ENCODE data around the gene ADGRF4. TPM values are rescaled to one million over a fixed set of nuclear protein-coding genes. Genes with fewer than 3 reads are reported as not detected.

ADGRF4 gene
- polyA plus RNA-seq, 1 experiment, result 0.04 TPM

GRCh38 chr6:47677381-47678100 is 20.8 kb upstream of the ADGRF4 start:
- H3K27me3 ChIP-seq (ENCODE audit: control insufficient read depth, insufficient read depth, low read length), result no peaks in the 10 kb centered on the region
- no peak overlapping the region for H3K4me3 ChIP-seq (ENCODE audit: low read depth, low read length)
- POLR2A ChIA-PET, result no interaction called here
- no peaks in the 10 kb centered on the region for H3K36me3 ChIP-seq (ENCODE audit: control insufficient read depth, insufficient read depth, low read length)
- CTCF ChIA-PET, result no interaction called here
- DNase-seq (ENCODE audit: low read depth), result no peak
- no peak for TF ChIP-seq CTCF (IDR thresholded peaks at IDR 0.05; ENCODE audit: insufficient read depth, low read depth, low read length)

- TF ChIP-seq CTCF (IDR thresholded peaks at IDR 0.05; ENCODE audit: insufficient read depth, low read depth, low read length), result no peak
- H3K4me3 ChIP-seq (ENCODE audit: low read depth, low read length), result no peak overlapping the region
- CTCF ChIA-PET, result no interaction called here
Measured at GRCh38 chr6:47678739-47679138, 19.6 kb upstream of the ADGRF4 start.

GRCh38 chr6:47679322-47679906 is 19.0 kb upstream of the ADGRF4 start:
- Histone ChIP-seq H3K36me3 (ENCODE audit: control insufficient read depth, insufficient read depth, low read length) (no peaks in the 10 kb centered on the region), H3K27me3 (ENCODE audit: control insufficient read depth, insufficient read depth, low read length) (no peaks in the 10 kb centered on the region), H3K4me3 (ENCODE audit: low read depth, low read length) (no peak overlapping the region)
- no peak for TF ChIP-seq CTCF (IDR thresholded peaks at IDR 0.05; ENCODE audit: insufficient read depth, low read depth, low read length)
- ChIA-PET POLR2A (no interaction called here), CTCF (no interaction called here)
- no peak for DNase-seq (ENCODE audit: low read depth)

More at GRCh38 chr6:47678739-47679138, 19.6 kb upstream of the ADGRF4 start:
- H3K36me3 ChIP-seq (ENCODE audit: control insufficient read depth, insufficient read depth, low read length), result no peaks in the 10 kb centered on the region
- POLR2A ChIA-PET, result no interaction called here
- no peaks in the 10 kb centered on the region for H3K27me3 ChIP-seq (ENCODE audit: control insufficient read depth, insufficient read depth, low read length)
- DNase-seq (ENCODE audit: low read depth), result no peak

- ChIA-PET POLR2A (no interaction called here), CTCF (no interaction called here)
- Histone ChIP-seq H3K36me3 (ENCODE audit: control insufficient read depth, insufficient read depth, low read length) (no peaks in the 10 kb centered on the region), H3K4me3 (ENCODE audit: low read depth, low read length) (no peak overlapping the region), H3K27me3 (ENCODE audit: control insufficient read depth, insufficient read depth, low read length) (no peaks in the 10 kb centered on the region)
- no peak for TF ChIP-seq CTCF (IDR thresholded peaks at IDR 0.05; ENCODE audit: insufficient read depth, low read depth, low read length)
- no peak for DNase-seq (ENCODE audit: low read depth)
Measured at GRCh38 chr6:47680051-47680450, 18.3 kb upstream of the ADGRF4 start.

- TF ChIP-seq CTCF (IDR thresholded peaks at IDR 0.05; ENCODE audit: insufficient read depth, low read depth, low read length), result no peak
- DNase-seq (ENCODE audit: low read depth), result no peak
- POLR2A ChIA-PET, result no interaction called here
- Histone ChIP-seq H3K4me3 (ENCODE audit: low read depth, low read length) (no peak overlapping the region), H3K27me3 (ENCODE audit: control insufficient read depth, insufficient read depth, low read length) (no peaks in the 10 kb centered on the region), H3K36me3 (ENCODE audit: control insufficient read depth, insufficient read depth, low read length) (no peaks in the 10 kb centered on the region)
- CTCF ChIA-PET, result no interaction called here
Measured at GRCh38 chr6:47680724-47681123, 17.7 kb upstream of the ADGRF4 start.

Data from BJ (cell line).